ENCODE data around the gene MAP2K1. TPM values are rescaled to one million over a fixed set of nuclear protein-coding genes. Genes with fewer than 3 reads are reported as not detected.

The MAP2K1 gene
- total RNA-seq, 1 donor from 2014 or later, result 21.2 TPM

GRCh38 chr15:66401130-66402021 is 14.7 kb downstream of the MAP2K1 start:
- Histone ChIP-seq H3K27ac (no peak overlapping the region), H3K9me3 (no peaks in the 10 kb centered on the region), H3K4me1 (peaks cover 8 to 19% of the 10 kb centered on the region in 2 donors), H3K36me3 (peaks cover 0 to 7% of the 10 kb centered on the region in 2 donors), H3K27me3 (no peaks in the 10 kb centered on the region), H3K4me3 (no peak overlapping the region)
- DNase-seq (ENCODE audit: low spot score in 2 of 2), result no peak
- intact Hi-C loops (cut with DNase I), result no loop called here
- TF ChIP-seq CTCF (IDR thresholded peaks at IDR 0.05), result no peak

- Histone ChIP-seq H3K27ac (no peak overlapping the region), H3K36me3 (peaks cover 0 to 5% of the 10 kb centered on the region in 2 donors), H3K4me3 (no peak overlapping the region), H3K9me3 (no peaks in the 10 kb centered on the region), H3K4me1 (peaks cover 8 to 19% of the 10 kb centered on the region in 2 donors), H3K27me3 (no peaks in the 10 kb centered on the region)
- DNase-seq (ENCODE audit: low spot score in 2 of 2), result no peak
- TF ChIP-seq CTCF (IDR thresholded peaks at IDR 0.05), result no peak
- intact Hi-C loops (cut with DNase I), result no loop called here
Measured at GRCh38 chr15:66402761-66403284, 16.1 kb downstream of the MAP2K1 start.

GRCh38 chr15:66403323-66403722 is 16.6 kb downstream of the MAP2K1 start:
- no peaks in the 10 kb centered on the region for H3K27me3 ChIP-seq
- H3K27ac ChIP-seq, result no peak overlapping the region
- no peak overlapping the region for H3K4me3 ChIP-seq
- peaks cover 0 to 5% of the 10 kb centered on the region in 2 donors for H3K36me3 ChIP-seq
- TF ChIP-seq CTCF (IDR thresholded peaks at IDR 0.05), result no peak
- no peaks in the 10 kb centered on the region for H3K9me3 ChIP-seq
- intact Hi-C loops (cut with DNase I), result no loop called here
- peaks cover 8 to 19% of the 10 kb centered on the region in 2 donors for H3K4me1 ChIP-seq
- DNase-seq (ENCODE audit: low spot score in 2 of 2), result no peak

- Histone ChIP-seq H3K9me3 (no peaks in the 10 kb centered on the region), H3K27me3 (no peaks in the 10 kb centered on the region), H3K27ac (no peak overlapping the region), H3K4me1 (peaks cover 8 to 19% of the 10 kb centered on the region in 2 donors), H3K36me3 (peaks cover 0 to 5% of the 10 kb centered on the region in 2 donors), H3K4me3 (no peak overlapping the region)
- DNase-seq (ENCODE audit: low spot score in 2 of 2), result no peak
- TF ChIP-seq CTCF (IDR thresholded peaks at IDR 0.05), result no peak
- intact Hi-C loops (cut with DNase I), result no loop called here
Measured at GRCh38 chr15:66404122-66404521, 17.4 kb downstream of the MAP2K1 start.

- peaks cover 0 to 1% of the 10 kb centered on the region in 2 donors for H3K36me3 ChIP-seq
- H3K4me1 ChIP-seq, result peaks cover 8 to 19% of the 10 kb centered on the region in 2 donors
- intact Hi-C loops (cut with DNase I), result no loop called here
- H3K9me3 ChIP-seq, result no peaks in the 10 kb centered on the region
- H3K27me3 ChIP-seq, result no peaks in the 10 kb centered on the region
- no peak overlapping the region for H3K27ac ChIP-seq
- no peak for TF ChIP-seq CTCF (IDR thresholded peaks at IDR 0.05)
- no peak overlapping the region for H3K4me3 ChIP-seq
- DNase-seq (ENCODE audit: low spot score in 2 of 2), result no peak
Measured at GRCh38 chr15:66404532-66404931, 17.8 kb downstream of the MAP2K1 start.

All from ascending aorta (tissue), 2 donors.